Measurements from ENCODE around the gene INHBE.

GRCh38 chr12:57497223-57498131 lies 42.4 kb downstream of the INHBE start:
- TF ChIP-seq, protein P1, sequence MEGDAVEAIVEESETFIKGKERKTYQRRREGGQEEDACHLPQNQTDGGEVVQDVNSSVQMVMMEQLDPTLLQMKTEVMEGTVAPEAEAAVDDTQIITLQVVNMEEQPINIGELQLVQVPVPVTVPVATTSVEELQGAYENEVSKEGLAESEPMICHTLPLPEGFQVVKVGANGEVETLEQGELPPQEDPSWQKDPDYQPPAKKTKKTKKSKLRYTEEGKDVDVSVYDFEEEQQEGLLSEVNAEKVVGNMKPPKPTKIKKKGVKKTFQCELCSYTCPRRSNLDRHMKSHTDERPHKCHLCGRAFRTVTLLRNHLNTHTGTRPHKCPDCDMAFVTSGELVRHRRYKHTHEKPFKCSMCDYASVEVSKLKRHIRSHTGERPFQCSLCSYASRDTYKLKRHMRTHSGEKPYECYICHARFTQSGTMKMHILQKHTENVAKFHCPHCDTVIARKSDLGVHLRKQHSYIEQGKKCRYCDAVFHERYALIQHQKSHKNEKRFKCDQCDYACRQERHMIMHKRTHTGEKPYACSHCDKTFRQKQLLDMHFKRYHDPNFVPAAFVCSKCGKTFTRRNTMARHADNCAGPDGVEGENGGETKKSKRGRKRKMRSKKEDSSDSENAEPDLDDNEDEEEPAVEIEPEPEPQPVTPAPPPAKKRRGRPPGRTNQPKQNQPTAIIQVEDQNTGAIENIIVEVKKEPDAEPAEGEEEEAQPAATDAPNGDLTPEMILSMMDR (IDR thresholded peaks at IDR 0.05; ENCODE audit: insufficient read depth, low read length, poor library complexity, severe bottlenecking): no peak
- no peak for TF ChIP-seq EZH2phosphoT487 (conservative IDR thresholded peaks at IDR 0.05; ENCODE audit: low read length)
